Colonic mucosa (tissue), 4 donors: ENCODE measurements around the gene EID2. TPM values are rescaled to one million over a fixed set of nuclear protein-coding genes. Genes with fewer than 3 reads are reported as not detected.

Source experiments
- DNase-seq: peaks from one replicate; pipeline ENCODE4 v3.0.0-alpha.2; 2020
- H3K27ac ChIP-seq: fragments of 200-600 bp; one replicate; pipeline ENCODE4 v1.8.0; 2021
- H3K27me3 ChIP-seq: fragments of 200-600 bp; one replicate; pipeline ENCODE4 v1.8.0; 2021
- H3K36me3 ChIP-seq: fragments of 200-600 bp; one replicate; pipeline ENCODE4 v1.8.0; 2021
- H3K4me1 ChIP-seq: fragments of 200-600 bp; one replicate; pipeline ENCODE4 v1.8.0; 2021; ENCODE audit warnings: mild to moderate bottlenecking
- H3K4me3 ChIP-seq: fragments of 200-600 bp; one replicate; pipeline ENCODE4 v1.8.0; 2021
- H3K9ac ChIP-seq, 2 donors: one replicate each; pipeline ENCODE4 v1.7.0; 2013; ENCODE audit warnings: control low read depth in 2 of 2, low read depth in 2 of 2, low read length in 2 of 2
- H3K9me3 ChIP-seq: fragments of 200-600 bp; one replicate; pipeline ENCODE4 v1.8.0; 2021
- intact Hi-C: fragments of 100-400 bp; cut with DNase I; formaldehyde crosslinking; loops from one replicate; pipeline ENCODE4 v1.14.1; 2022
- total RNA-seq, 2 donors: library from RNA; stranded (reverse); fragmentation: NEBNext Ultra II Directional in 1 of 2; extraction: Animal tissue kit (Norgen Biotek cat#: 25700) in 1 of 2; gene quantifications; one replicate each; pipeline ENCODE4 v1.2.1, GENCODE V29; 2021
- TF ChIP-seq, protein P1 (sequence below): fragments of 200-600 bp; IDR thresholded peaks from one replicate; pipeline ENCODE4 v1.8.0; 2022; ENCODE audit warnings: antibody characterized with exemption, mild to moderate bottlenecking
- donor health status: healthy.
- donor health status: DM: no; HTN: no; CAD: no.
- donor health status: DM: no; HTN: no; CAD: no.

The EID2 gene
- total RNA-seq, 2 donors from 2014 or later, result 11.4 to 11.9 TPM

GRCh38 chr19:39539165-39539517 lies 820 bp downstream of the EID2 start:
- Histone ChIP-seq H3K4me1 (peaks cover 8% of the 10 kb centered on the region), H3K9ac (peak overlapping the region; percentile 73 to 83), H3K27me3 (no peaks in the 10 kb centered on the region), H3K36me3 (no peaks in the 10 kb centered on the region), H3K4me3 (peak overlapping the region; percentile 75), H3K27ac (peak overlapping the region; percentile 96), H3K9me3 (no peaks in the 10 kb centered on the region)
- TF ChIP-seq, protein P1, sequence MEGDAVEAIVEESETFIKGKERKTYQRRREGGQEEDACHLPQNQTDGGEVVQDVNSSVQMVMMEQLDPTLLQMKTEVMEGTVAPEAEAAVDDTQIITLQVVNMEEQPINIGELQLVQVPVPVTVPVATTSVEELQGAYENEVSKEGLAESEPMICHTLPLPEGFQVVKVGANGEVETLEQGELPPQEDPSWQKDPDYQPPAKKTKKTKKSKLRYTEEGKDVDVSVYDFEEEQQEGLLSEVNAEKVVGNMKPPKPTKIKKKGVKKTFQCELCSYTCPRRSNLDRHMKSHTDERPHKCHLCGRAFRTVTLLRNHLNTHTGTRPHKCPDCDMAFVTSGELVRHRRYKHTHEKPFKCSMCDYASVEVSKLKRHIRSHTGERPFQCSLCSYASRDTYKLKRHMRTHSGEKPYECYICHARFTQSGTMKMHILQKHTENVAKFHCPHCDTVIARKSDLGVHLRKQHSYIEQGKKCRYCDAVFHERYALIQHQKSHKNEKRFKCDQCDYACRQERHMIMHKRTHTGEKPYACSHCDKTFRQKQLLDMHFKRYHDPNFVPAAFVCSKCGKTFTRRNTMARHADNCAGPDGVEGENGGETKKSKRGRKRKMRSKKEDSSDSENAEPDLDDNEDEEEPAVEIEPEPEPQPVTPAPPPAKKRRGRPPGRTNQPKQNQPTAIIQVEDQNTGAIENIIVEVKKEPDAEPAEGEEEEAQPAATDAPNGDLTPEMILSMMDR, result no peak
- intact Hi-C loops, result loop anchor here (10.0 kb wide), 1 partner anchor 94 kb away; the partner anchor contains the start of gene SUPT5H
- DNase-seq, result no peak

DNA sequence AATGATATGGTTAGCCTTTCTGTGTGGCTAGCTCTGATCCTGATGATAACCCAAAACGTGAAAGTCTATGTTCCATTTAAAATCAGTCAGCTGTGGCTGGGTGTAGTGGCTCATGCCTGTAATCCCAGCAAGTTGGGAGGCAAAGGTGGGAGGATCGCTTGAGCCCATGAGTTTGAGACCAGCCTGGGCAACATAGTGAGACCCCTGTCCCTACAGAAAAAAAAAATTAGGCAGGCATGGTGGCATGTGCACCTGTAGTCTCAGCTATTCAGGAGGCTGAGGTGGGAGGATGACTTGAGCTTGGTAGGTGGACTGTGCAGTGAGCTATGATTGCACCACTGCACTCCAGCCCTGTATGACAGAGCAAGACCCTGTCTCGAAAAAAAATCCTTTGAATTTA lies 6.2 kb downstream of the EID2 start:
- TF ChIP-seq, protein P1, result no peak
- intact Hi-C loops, result loop anchor here (5.0 to 10.0 kb wide), 3 partner anchors 36 to 89 kb away; partner anchors contain the start of genes DLL3 and SUPT5H
- Histone ChIP-seq H3K9ac (no peak overlapping the region), H3K27me3 (no peaks in the 10 kb centered on the region), H3K27ac (no peak overlapping the region), H3K4me3 (no peak overlapping the region), H3K9me3 (no peaks in the 10 kb centered on the region), H3K36me3 (no peaks in the 10 kb centered on the region), H3K4me1 (peaks cover 8% of the 10 kb centered on the region)
- no peak for DNase-seq

- no peak overlapping the region for H3K27ac ChIP-seq
- peak overlapping the region; percentile 64 for H3K4me3 ChIP-seq
- no peaks in the 10 kb centered on the region for H3K36me3 ChIP-seq
- peak overlapping the region; percentile 24 to 77 for H3K9ac ChIP-seq
- H3K27me3 ChIP-seq, result no peaks in the 10 kb centered on the region
- TF ChIP-seq, protein P1, result no peak
- H3K4me1 ChIP-seq, result peaks cover 4% of the 10 kb centered on the region
- intact Hi-C loops, result loop anchor here (5.0 to 10.0 kb wide), 3 partner anchors 36 to 88 kb away; partner anchors contain the start of genes DLL3 and SUPT5H
- no peak for DNase-seq
- no peaks in the 10 kb centered on the region for H3K9me3 ChIP-seq
Measured at GRCh38 chr19:39533003-39533512, 6.9 kb downstream of the EID2 start.

- intact Hi-C loops, result loop anchor here (5.0 to 10.0 kb wide), 3 partner anchors 35 to 88 kb away; partner anchors contain the start of genes DLL3 and SUPT5H
- Histone ChIP-seq H3K9ac (peak within 1 kb of the TSS; percentile 77 to 88), H3K27ac (peak within 1 kb of the TSS; percentile 66), H3K36me3 (no peaks in the 10 kb centered on the region), H3K27me3 (no peaks in the 10 kb centered on the region), H3K4me3 (peak within 1 kb of the TSS; percentile 64), H3K9me3 (no peaks in the 10 kb centered on the region), H3K4me1 (peaks cover 4% of the 10 kb centered on the region)
- DNase-seq, result peak; percentile 93
- TF ChIP-seq, protein P1, result peak; percentile 98
Measured at GRCh38 chr19:39532233-39533002, 7.5 kb downstream of the EID2 start, which contains the start of gene EID2B. TSS of gene EID2B (minus strand) at chr19:39532852. CDS start at chr19:39532802, 50 bp downstream.

DNA sequence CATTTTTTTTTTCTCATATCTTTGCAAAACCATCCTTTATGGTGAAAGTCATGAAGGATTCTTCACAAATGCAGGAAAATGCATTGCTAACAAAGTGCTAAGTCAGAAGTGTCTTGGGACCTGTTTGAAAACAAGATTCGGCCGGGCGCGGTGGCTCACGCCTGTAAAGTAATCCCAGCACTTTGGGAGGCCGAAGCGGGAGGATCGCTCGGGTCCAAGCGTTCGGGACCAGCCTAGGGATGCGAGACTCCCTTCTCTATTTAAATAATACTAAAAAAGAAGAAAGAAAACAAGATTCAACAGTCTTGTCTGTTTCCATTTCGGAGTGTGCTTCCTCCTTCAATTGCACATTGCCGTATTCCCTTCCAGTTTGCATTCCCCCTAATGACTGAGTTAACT lies 8.1 kb downstream of the EID2 start:
- Histone ChIP-seq H3K36me3 (no peaks in the 10 kb centered on the region), H3K27ac (no peak overlapping the region), H3K4me3 (peak overlapping the region; percentile 64), H3K9me3 (no peaks in the 10 kb centered on the region), H3K9ac (peak overlapping the region; percentile 77 to 88), H3K4me1 (peaks cover 4% of the 10 kb centered on the region), H3K27me3 (no peaks in the 10 kb centered on the region)
- intact Hi-C loops, result loop anchor here (5.0 to 10.0 kb wide), 3 partner anchors 35 to 87 kb away; partner anchors contain the start of genes DLL3 and SUPT5H
- TF ChIP-seq, protein P1, result no peak
- no peak for DNase-seq
